ENCODE measurements around the gene TEX264. TPM values are rescaled to one million over a fixed set of nuclear protein-coding genes. Genes with fewer than 3 reads are reported as not detected.

TEX264 gene
- polyA plus RNA-seq, 1 donor = 57.3 TPM

GRCh38 chr3:51691949-51692348 is 20.9 kb downstream of the TEX264 start:
- no peak for DNase-seq

- DNase-seq = no peak
Observed at GRCh38 chr3:51692980-51693395, 21.9 kb downstream of the TEX264 start.

GRCh38 chr3:51696954-51697353 is 25.9 kb downstream of the TEX264 start:
- DNase-seq = no peak

GRCh38 chr3:51698209-51698608 is 27.2 kb downstream of the TEX264 start:
- no peak for DNase-seq

GRCh38 chr3:51700403-51700802 is 29.4 kb downstream of the TEX264 start:
- no peak for DNase-seq

GRCh38 chr3:51702156-51702555 is 31.1 kb downstream of the TEX264 start:
- DNase-seq = no peak

- no peak for DNase-seq
Observed at GRCh38 chr3:51703068-51703760, 32.2 kb downstream of the TEX264 start.

- no peak for DNase-seq
Observed at GRCh38 chr3:51703761-51704510, 32.9 kb downstream of the TEX264 start.

- no peak for DNase-seq
Observed at GRCh38 chr3:51704511-51704950, 33.5 kb downstream of the TEX264 start.

- no peak for DNase-seq
Observed at GRCh38 chr3:51705276-51706020, 34.4 kb downstream of the TEX264 start.

- DNase-seq = no peak
Observed at GRCh38 chr3:51706021-51706485, 35.0 kb downstream of the TEX264 start.

- peak; percentile 86 for DNase-seq
Observed at GRCh38 chr3:51706788-51707731, 36.0 kb downstream of the TEX264 start, which contains the start of gene GRM2. Gene GRM2 (plus strand): TSS chr3:51707068. CDS start chr3:51708984, 1,916 bp downstream.

GRCh38 chr3:51708216-51708845 is 37.3 kb downstream of the TEX264 start:
- no peak for DNase-seq

GRCh38 chr3:51709004-51709420 is 38.0 kb downstream of the TEX264 start:
- no peak for DNase-seq

GRCh38 chr3:51709675-51710074 is 38.6 kb downstream of the TEX264 start:
- no peak for DNase-seq

GRCh38 chr3:51710631-51711351 is 39.7 kb downstream of the TEX264 start:
- DNase-seq = no peak

- DNase-seq = no peak
Observed at GRCh38 chr3:51711352-51712037, 40.4 kb downstream of the TEX264 start.

- no peak for DNase-seq
Observed at GRCh38 chr3:51712038-51712420, 41.0 kb downstream of the TEX264 start.

GRCh38 chr3:51712511-51712931 is 41.5 kb downstream of the TEX264 start:
- DNase-seq = no peak

- DNase-seq = no peak
Observed at GRCh38 chr3:51712963-51713362, 41.9 kb downstream of the TEX264 start.
